Uterus (tissue), 2 donors: ENCODE results near the gene MADD.

ENCODE experiments used
- CTCF ChIP-seq, 4 experiments: fragments of 200-600 bp in 2 of 4; fragments of 450-650 bp in 2 of 4; sonication (generic) in 2 of 4; IDR thresholded peaks; one replicate each; pipeline ENCODE4 v1.5.1; 2016 to 2019; ENCODE audit warnings: antibody characterized with exemption in 4 of 4, mild to moderate bottlenecking in 2 of 4, moderate library complexity in 1 of 4
- POLR2A ChIP-seq, 2 donors: fragments of 450-650 bp; IDR thresholded peaks; one replicate each; pipeline ENCODE4 v1.6.1; 2016; ENCODE audit warnings: antibody characterized with exemption in 2 of 2, mild to moderate bottlenecking in 1 of 2, moderate library complexity in 1 of 2

GRCh38 chr11:47254386-47254785 is 15.5 kb upstream of the MADD start:
- TF ChIP-seq CTCF (IDR thresholded peaks at IDR 0.05) (no peak), POLR2A (IDR thresholded peaks at IDR 0.05) (no peak)
